GM18858 (cell line): ENCODE results near the gene CHIT1.

Source experiments
- ATAC-seq: cut with Tn5 transposase; IDR thresholded peaks from one replicate; pipeline ENCODE4 v1.9.1; 2021; ENCODE audit not compliant: unreplicated experiment

Gene CHIT1

GRCh38 chr1:203176273-203177035, 53.0 kb downstream of the CHIT1 start:
- ATAC-seq, result no peak

GRCh38 chr1:203175827-203176241, 53.6 kb downstream of the CHIT1 start:
- no peak for ATAC-seq

- no peak for ATAC-seq
Observed at GRCh38 chr1:203175237-203175826, 54.1 kb downstream of the CHIT1 start, which contains the start of gene MYBPH. MYBPH (minus strand) TSS chr1:203175826; CDS start chr1:203175755, 71 bp downstream.

DNA sequence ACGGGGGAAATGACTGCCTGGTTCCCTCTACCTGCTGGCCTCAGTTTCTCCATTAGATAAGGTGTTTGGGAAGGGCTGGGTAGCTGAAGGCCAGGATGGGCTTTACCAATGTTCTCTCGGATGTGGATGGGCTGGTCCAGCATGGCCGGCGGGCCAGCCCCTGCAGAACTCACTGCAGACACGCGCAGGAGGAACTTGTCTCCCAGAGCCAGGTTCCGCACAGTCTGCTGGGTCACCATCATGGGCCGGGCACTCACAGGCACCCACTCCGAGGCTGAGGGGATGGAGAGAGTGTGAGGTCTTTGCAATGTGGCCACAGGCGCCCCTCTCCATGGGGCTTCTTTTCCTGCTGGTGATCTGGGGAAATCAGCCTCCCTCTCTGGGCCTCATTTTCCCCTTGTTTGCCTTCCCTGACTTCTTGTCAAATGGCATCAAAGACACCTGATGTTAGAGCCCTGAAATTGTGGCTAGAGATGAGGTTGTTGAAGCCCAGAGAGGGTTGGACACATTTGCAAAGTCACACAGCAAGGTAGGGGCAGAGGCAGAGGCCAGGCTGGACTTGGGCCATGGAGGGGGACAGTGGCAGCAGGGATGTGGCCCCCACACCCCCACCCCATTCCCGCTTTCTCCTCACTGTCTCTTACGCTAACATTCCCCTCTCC, 55.0 kb downstream of the CHIT1 start:
- no peak for ATAC-seq

DNA sequence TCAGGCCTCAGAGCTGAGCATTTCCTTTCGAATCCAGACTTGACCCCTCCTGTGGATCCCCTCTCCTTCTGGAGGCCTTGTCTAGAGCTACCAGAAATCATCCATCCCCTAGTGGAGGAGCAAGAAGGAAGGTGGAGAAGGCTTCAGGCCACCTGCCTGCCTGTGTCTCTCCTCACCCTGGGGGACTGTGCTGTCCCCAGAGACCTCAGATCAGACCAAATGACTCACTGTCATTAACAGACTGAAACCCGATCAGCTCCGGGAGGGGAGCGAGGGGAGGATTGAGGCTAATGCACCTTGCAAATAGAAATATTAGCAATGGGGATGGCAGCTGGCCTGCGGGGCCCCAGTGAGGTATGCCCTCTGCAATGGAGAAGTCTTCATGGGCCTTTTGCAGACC, 55.9 kb downstream of the CHIT1 start:
- ATAC-seq, result peak; percentile 83

GRCh38 chr1:203173011-203173555, 56.4 kb downstream of the CHIT1 start:
- ATAC-seq, result no peak

DNA sequence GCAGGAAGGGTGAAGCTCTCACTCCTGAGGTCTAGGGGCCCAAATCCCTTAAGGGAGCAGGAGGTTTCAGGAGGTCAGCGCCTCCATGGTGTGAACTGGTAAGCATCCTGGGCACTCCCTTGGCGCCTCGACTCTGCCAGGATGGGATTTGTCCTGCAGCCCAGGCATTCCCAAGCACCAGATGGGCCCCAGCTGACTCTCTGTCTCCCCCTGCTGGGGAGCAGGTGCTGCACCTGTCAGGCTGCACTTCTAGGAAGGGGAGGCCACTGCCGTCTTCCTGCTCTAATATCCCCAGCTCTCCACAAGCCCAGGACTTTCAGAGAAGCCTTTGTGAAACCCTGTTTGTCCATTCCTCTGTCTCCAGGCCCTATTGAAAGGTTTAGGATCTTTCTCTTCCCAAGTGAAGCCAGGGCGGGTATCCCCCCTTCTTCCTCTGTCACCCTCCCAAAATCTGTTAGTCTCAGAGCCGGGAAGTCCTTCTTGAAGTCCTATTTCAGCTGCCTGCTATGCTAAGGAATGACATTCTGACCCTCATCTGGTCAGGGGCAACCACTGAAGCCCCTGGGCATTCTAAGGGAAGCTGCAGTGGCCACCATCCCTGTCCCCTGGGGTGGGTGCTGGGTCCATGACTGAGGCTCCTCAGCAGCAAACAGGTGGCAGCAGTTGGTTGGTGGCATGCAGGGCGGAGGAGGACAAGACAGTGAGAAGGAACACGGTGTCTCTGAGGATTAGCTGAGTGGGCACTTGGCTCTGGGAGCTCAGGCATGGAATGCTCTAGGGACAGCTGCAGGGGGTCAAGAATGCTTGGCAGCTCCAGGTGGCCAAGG, 57.1 kb downstream of the CHIT1 start:
- no peak for ATAC-seq

DNA sequence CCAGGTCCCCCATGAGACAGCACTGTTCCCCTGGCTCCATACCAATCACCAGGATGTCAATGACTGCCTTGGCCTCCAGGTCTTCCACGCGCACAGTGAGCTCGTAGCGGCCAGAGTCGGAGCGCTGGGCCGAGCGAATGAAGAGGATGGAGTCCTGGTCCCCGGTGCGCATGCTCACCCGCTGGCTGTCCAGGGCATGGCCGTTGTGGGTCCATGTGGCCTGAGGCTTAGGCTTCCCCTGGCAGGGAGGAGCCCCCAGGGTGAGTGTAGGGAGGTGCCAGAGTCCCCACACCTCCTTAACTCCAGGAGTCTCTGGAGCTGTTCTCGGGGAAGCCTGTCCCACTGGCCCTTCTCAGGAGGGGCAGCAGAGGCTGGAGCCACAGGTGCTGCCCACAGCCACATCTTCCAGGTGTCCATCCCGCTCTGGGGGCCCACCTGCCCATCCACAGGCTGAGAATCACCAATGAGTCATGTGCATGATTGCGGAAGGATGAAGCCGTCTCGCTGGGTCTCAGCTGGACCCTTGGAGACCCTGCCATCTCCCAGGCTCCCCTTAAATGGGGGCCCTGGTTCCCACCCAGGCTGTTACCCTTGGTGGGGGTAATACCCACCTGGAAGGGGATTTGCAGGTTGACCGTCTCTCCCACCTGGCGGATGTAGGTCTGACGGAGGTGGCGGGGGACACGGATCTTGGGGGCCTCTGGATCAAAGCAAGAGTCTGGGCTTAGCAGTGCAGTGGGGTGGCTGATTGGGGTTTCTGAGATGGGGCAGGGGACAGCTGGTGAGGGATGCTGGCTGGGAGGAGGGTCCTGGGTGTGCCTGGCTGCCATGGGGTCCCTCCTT, 57.9 kb downstream of the CHIT1 start:
- ATAC-seq, result no peak

GRCh38 chr1:203170625-203171330, 58.7 kb downstream of the CHIT1 start:
- ATAC-seq, result no peak

GRCh38 chr1:203169770-203170520, 59.5 kb downstream of the CHIT1 start:
- no peak for ATAC-seq

DNA sequence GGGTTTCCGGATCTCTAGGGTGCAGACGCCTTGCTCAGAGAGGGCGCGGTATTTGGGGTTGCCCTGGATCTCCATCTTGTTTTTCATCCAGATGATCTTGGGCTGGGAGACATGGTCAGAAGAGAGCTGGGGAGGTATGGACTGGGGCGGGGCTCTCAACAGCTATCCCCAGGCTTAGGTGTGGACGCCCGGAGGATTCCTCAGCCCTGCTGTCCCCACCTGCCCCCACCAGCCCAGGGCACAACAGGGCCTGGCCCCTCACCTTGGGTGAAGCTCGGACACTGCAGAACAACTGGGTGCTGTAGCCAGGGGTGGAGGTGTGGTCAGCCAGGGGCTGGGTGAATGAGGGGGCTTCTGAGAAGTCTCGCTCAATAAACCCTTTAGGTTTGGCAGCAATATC, 60.5 kb downstream of the CHIT1 start:
- no peak for ATAC-seq

GRCh38 chr1:203168256-203168786, 61.2 kb downstream of the CHIT1 start:
- ATAC-seq, result no peak

DNA sequence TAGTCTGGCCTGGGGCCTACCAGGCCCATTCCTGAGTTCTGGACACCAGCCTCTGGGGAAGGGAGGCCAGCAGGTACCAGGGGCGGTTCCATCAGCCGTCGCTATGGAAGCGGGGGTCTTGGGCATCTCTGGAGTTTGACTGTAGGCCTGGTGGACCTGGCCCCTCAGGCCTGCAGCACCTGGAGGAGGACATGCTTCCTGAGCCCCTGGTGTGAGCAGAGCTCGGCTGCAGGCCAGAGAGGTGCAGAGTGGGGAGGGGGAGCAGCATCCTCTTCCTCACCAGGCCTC, 61.6 kb downstream of the CHIT1 start:
- no peak for ATAC-seq

DNA sequence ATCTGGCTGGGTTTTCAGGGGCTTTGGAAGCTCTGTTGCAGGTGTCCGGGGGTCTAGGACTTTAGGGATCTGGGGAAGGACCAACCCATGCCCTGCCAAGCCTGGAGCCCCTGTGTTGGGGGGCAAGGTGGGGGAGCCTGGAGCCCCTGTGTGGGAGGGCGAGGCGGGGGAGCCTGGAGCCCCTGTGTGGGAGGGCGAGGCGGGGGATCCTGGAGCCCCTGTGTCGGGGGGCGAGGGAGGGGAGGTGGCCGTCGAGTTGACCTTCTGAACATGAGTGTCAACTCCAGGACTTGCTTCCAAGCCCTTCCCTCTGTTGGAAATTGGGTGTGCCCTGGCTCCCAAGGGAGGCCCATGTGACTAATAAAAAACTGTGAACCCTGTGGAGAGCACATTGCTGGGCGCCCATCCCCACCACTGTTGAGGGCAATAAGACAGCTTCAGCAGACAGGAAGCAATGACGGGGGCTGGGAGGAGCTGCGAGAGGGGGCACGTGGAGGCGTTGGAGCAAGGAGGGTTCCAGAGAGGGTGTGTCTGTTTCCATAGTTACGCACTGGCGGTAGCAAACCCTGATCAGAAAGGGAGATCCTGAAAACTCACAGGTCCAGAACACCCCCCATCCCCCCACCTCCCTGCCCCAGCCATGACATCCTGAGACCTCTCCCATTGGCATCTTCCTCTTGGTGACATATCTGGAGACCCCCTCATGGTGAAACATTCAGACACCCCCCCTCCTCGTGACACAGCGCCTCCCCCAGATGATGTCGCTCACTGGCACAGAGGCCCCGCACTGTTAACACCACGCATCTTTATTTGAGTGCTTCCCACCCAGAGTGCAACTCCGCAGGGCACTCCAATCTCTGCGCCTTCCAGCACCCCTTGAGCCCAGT, 62.2 kb downstream of the CHIT1 start:
- ATAC-seq, result no peak

GRCh38 chr1:203166192-203166940, 63.1 kb downstream of the CHIT1 start:
- ATAC-seq, result no peak
